ENCODE data around the gene C1orf141.

The C1orf141 gene

DNA sequence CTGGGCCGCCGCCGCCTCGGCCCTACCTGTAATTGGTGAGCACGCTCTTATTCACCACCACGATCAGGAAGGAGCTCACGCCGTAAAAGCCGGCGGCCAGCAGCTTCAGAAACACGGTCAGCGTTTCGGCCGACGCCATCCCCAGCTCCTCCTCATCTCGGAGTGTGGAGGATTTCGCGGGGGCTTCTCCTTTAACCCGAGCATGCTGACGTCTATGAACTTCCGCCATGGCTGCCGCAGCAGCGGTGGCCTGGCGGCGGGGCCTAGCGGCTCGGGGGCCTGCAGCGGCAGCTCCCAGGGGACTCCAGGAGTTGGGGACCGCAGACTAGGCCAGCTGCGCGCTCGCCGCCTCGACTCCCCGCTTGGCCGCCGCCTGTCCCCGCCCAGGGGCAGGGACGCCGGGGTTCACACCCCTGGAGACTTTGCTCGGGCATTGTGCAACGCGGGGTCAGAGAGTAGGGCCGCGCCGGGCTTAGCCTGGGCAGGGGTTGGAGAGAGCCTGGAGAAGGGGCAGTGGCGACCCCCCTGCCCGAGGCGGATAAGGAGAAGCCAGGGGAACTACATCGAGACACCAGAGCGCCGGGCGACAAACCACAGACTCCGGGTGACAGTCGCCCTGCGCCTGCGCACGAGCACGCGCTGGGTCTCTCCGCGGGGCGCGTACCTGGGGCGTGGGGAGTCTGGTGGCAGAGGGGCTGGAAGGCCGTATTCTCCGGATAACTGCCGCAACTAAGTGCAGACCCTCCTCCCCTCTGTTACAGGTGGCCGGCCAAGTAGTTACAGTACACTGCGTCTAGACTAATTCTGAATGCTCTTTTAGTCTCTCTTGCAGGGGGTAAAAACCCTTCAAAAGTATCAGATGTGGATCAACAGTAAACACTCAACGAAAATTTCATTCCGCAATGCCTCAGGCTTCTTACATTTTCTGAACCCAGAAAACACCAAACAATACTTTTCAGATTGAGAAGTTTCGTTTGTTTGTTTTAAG lies 80.7 kb downstream of the C1orf141 start, which contains the start of gene SLC35D1:
Gene SLC35D1, minus strand, starts transcription at position 364 of the 988 bp plus-strand sequence. Its CDS starts 135 bp downstream, at position 229.
- TF ChIP-seq, protein P1, sequence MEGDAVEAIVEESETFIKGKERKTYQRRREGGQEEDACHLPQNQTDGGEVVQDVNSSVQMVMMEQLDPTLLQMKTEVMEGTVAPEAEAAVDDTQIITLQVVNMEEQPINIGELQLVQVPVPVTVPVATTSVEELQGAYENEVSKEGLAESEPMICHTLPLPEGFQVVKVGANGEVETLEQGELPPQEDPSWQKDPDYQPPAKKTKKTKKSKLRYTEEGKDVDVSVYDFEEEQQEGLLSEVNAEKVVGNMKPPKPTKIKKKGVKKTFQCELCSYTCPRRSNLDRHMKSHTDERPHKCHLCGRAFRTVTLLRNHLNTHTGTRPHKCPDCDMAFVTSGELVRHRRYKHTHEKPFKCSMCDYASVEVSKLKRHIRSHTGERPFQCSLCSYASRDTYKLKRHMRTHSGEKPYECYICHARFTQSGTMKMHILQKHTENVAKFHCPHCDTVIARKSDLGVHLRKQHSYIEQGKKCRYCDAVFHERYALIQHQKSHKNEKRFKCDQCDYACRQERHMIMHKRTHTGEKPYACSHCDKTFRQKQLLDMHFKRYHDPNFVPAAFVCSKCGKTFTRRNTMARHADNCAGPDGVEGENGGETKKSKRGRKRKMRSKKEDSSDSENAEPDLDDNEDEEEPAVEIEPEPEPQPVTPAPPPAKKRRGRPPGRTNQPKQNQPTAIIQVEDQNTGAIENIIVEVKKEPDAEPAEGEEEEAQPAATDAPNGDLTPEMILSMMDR (IDR thresholded peaks at IDR 0.05; ENCODE audit: control extremely low read depth, extremely low read depth, low read depth, missing control alignments), result no peak
- DNase-seq (ENCODE audit: extremely low spot score), result peak; percentile 89
- ChIA-PET CTCF (interaction anchor here (1.0 to 2.7 kb wide), 4 partner anchors 9 to 158 kb away, joined by 3 to 10 read pairs (median 7); no protein-coding TSS in a partner anchor), POLR2A (interaction anchor here (0.6 to 1.6 kb wide), 2 partner anchors 10 to 1882 kb away, joined by 7 to 9 read pairs; no protein-coding TSS in a partner anchor)

DNA sequence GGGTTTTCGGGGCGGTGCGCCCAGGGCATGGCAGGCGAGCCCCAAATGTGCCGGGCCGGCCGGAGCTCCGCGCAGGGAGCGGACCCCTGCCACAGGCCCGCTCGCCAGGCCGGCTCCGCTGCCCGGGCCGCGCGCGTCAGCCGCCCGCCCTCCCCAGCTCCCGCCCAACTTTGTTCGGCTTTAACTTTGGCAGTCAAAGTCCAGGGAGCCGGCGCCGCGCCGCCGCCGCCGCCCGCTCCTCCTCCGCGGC lies 81.3 kb downstream of the C1orf141 start:
- ChIA-PET POLR2A (interaction anchor here (0.6 to 1.6 kb wide), 2 partner anchors 10 to 1881 kb away, joined by 7 to 9 read pairs; no protein-coding TSS in a partner anchor), CTCF (interaction anchor here (1.0 to 2.7 kb wide), 3 partner anchors 58 to 159 kb away, joined by 5 to 10 read pairs (median 9); no protein-coding TSS in a partner anchor)
- TF ChIP-seq, protein P1 (IDR thresholded peaks at IDR 0.05; ENCODE audit: control extremely low read depth, extremely low read depth, low read depth, missing control alignments), result no peak
- peak; percentile 60 for DNase-seq (ENCODE audit: extremely low spot score)

DNA sequence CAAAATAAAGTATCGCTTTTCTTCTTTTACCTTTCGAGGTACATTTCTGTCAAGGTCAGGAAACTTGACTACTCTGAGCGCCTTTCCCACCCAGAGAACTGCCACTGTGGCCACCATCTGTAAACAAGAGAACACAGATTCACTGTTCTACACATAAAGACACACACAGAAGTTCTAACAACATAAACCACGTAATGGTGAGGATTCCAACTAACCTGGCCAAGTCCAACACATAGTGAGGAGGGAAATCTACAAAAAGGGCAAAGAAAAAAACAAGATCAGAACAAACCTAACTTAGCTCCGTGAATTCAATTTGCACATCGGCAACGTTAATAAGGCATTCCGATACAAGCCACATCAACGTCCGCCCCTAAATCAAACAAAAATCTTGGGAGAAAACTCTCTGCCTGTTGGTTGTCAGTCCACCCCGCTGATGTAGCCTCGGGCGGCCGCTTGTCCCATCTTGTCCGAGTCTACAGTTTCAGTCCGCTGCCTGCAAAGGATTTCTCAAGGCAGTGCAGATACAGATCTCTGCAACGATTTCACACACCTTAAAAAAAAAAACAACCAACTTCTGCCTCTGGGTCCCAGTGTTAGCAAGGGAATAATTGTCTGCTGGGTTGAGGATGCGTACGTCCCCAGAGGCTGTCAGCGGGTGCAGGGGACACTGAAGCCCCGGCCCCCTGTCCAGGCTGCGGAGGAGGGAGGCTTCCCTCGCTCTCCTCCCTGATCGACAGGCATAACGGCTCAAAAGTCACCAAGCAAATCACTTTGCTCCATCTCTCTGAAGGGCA lies 81.8 kb downstream of the C1orf141 start:
- TF ChIP-seq, protein P1 (IDR thresholded peaks at IDR 0.05; ENCODE audit: control extremely low read depth, extremely low read depth, low read depth, missing control alignments), result no peak
- POLR2A ChIA-PET, result interaction anchor here (0.6 kb wide), 1 partner anchor 1881 kb away, joined by 7 read pairs; no protein-coding TSS in a partner anchor
- peak; percentile 15 for DNase-seq (ENCODE audit: extremely low spot score)
- CTCF ChIA-PET, result interaction anchor here (1.0 to 2.7 kb wide), 3 partner anchors 57 to 159 kb away, joined by 5 to 10 read pairs (median 9); no protein-coding TSS in a partner anchor

DNA sequence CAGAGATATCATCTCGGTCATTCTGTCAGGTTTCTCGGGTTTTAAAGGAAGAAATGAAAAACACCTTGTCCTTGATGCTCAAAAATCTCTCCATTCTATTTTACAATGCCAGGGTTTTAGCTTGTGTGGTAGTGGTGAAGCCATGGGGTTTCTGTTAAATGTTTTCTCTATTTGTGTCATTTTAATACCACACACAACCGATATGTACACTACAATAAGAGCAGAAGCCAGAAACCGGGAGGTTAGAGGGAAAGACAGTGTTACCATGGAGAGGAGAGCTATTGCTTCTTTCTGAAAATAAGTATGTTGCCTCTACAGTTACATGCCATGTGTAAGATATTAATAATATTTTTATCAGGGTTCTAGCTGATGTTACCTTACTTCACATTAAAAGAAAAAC lies 83.6 kb downstream of the C1orf141 start:
- POLR2A ChIA-PET, result no interaction called here
- TF ChIP-seq, protein P1 (IDR thresholded peaks at IDR 0.05; ENCODE audit: control extremely low read depth, extremely low read depth, low read depth, missing control alignments), result no peak
- CTCF ChIA-PET, result interaction anchor here (1.1 to 2.3 kb wide), 6 partner anchors 17 to 449 kb away, joined by 3 to 11 read pairs (median 4); no protein-coding TSS in a partner anchor
- DNase-seq (ENCODE audit: extremely low spot score), result no peak

DNA sequence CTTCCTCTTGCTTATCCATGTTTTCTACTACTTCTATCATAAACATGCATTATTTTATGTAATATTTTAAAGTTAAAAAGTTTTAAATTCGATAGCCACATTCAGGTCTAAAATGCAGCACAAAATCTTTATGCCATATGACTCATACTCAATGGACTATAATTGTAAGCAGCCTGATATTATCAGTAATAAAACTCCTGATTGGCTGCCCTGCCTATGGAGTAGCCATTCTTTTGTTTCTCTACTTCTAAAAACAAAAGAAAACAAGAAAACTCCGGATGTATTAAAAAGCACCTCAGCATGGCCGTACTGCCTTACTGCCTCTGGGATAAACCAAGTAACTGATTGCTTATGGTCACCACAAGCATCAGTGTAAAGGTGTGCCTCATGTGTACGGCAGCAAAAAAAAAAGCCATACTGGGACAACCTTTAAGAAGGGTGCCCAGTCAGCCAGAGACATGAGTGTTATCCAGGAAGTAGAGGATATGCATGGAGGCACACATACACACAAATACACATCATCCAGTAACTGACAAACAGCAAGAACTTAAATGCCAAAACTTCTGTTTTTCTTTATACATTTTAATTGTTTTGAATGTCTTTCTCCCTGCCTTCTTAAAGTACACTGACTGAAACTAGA lies 90.0 kb downstream of the C1orf141 start:
- TF ChIP-seq, protein P1 (IDR thresholded peaks at IDR 0.05; ENCODE audit: control extremely low read depth, extremely low read depth, low read depth, missing control alignments), result no peak
- POLR2A ChIA-PET, result interaction anchor here (1.5 kb wide), 1 partner anchor 9 kb away, joined by 9 read pairs; the partner anchor contains the start of gene SLC35D1
- CTCF ChIA-PET, result interaction anchor here (0.9 to 1.6 kb wide), 2 partner anchors 10 to 104 kb away, joined by 3 to 6 read pairs; no protein-coding TSS in a partner anchor
- DNase-seq (ENCODE audit: extremely low spot score), result no peak
